C4-2B (cell line): ENCODE results near the gene CACNA2D3.

ENCODE experiments used
- H3K27ac ChIP-seq: fragments of 450-650 bp; 2 replicates; pipeline ENCODE4 v1.5.1; 2017
- ZFX ChIP-seq: fragments of 450-650 bp; IDR thresholded peaks from 2 replicates; pipeline ENCODE4 v1.6.1; 2017
- TF ChIP-seq, protein P1 (sequence below): fragments of 450-650 bp; conservative IDR thresholded peaks from 2 replicates; pipeline ENCODE4 v1.5.1; 2017; ENCODE audit warnings: mild to moderate bottlenecking

The CACNA2D3 gene

DNA sequence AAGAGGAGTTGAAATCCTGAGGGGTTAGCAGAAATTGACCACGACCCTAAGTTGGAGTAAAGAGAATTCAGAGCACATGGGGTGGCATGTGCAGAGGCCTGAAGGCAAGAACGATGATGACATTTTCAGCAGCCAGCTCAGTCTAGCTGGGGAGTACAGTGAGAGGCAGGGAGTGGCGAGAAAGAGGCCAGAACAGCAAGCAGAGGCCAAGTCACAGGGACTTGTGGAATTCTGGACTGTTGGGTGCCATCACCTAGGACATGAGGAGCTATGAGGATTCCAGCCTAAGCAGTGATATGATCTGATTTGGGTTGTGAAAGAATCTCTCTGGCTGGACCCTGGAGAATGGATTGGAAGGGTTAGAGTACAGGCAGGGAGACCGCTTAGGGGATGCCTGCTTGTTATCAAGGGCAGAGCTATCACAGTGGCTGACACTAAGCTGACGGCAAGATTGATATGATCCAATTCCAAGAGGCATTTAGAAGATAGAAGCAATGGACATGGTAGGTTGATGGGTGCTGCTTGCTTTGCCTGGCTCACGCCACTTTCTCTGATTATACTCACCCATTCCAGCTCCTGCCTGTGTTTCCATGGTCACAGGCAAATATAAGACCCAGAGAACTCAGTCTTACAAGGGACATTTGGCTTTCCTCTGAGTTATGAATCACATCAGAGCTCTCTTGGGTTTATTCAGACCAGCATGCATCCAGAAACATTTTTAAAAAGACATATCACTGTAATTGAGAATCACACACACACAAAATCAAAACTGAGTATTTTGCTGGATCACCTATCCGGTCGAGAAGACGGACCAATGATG, 739.1 kb downstream of the CACNA2D3 start:
- TF ChIP-seq ZFX, result no peak
- TF ChIP-seq, protein P1, sequence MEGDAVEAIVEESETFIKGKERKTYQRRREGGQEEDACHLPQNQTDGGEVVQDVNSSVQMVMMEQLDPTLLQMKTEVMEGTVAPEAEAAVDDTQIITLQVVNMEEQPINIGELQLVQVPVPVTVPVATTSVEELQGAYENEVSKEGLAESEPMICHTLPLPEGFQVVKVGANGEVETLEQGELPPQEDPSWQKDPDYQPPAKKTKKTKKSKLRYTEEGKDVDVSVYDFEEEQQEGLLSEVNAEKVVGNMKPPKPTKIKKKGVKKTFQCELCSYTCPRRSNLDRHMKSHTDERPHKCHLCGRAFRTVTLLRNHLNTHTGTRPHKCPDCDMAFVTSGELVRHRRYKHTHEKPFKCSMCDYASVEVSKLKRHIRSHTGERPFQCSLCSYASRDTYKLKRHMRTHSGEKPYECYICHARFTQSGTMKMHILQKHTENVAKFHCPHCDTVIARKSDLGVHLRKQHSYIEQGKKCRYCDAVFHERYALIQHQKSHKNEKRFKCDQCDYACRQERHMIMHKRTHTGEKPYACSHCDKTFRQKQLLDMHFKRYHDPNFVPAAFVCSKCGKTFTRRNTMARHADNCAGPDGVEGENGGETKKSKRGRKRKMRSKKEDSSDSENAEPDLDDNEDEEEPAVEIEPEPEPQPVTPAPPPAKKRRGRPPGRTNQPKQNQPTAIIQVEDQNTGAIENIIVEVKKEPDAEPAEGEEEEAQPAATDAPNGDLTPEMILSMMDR, result no peak
- no peak overlapping the region for H3K27ac ChIP-seq

DNA sequence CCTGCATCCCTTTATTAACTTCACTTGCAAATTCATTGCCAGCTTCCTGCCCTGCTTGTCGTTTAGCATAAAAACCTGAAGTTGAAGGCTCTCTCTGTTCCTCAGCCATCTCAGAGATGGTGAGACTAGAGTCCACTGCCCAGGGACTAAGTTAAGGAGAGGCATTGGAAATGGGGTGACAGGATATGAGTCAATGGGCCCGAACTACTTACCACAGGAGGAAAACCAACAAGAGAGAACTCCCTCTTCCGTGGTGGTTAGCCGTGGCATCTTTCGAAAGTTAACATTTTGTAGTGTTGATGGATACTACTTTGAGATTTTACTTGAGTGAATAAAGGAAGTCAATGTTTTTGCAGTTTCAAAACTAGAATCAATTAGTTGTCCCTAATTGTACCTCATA, 740.2 kb downstream of the CACNA2D3 start:
- TF ChIP-seq, protein P1, result no peak
- TF ChIP-seq ZFX, result no peak
- no peak overlapping the region for H3K27ac ChIP-seq

DNA sequence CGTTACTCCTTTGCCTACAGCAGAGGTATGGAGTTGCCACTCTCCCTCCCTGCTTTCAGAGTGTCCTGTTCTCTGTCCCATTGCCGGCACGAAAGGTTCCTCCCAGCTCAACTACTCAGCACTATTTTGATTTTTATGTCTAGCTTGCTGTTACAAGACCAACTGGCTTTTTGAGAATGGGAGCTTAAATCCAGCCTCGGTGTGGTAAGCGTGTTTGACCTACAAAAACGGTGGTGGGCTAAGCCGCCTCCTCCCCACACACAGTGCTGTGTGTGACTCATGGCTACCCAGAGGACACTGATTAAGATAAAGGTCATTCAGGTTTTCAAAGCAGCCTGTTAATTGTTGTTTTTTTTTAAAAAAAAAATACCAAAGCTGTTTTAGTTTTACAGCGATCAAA, 741.0 kb downstream of the CACNA2D3 start:
- no peak for TF ChIP-seq ZFX
- TF ChIP-seq, protein P1, result no peak

DNA sequence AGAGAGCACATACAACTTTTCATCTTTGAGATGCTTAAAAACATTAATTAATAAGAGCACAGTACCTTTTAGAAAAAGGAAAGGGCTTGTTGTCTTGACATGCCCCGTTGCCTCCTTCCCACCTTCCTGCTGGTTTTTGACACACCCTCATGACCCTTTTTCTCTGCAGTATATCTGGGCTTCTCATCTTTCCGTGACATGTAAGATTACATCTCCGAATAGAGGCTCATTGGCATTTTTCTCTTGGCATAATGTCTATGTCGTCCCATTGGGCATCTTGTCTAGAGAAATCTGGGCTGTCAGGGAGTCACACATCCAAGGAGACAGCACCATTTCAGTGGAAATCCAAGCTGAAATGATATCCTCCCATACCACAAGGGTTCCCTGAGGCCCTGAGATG, 741.4 kb downstream of the CACNA2D3 start:
- H3K27ac ChIP-seq, result no peak overlapping the region
- no peak for TF ChIP-seq ZFX
- TF ChIP-seq, protein P1, result no peak

More for the DNA sequence above, 741.0 kb downstream of the CACNA2D3 start:
- H3K27ac ChIP-seq, result no peak overlapping the region

DNA sequence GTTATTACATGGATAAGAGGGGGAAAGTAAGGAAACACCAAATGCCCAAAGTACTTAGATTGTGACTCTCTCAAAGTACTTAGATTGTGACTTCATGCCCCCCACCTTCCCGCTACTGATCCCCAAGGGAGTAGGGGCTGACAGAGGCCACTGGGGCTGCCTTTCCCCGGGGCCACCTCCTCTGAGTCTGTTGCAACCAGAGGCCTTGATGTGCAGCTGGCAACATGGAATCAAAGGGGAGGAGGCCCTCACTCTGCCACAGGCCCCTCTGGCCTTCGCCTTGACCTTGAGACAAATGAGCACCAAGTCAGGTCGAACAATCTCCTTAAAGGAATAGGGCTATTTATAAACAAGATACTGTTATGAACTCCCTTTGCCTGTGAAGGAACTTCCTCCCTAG, 743.0 kb downstream of the CACNA2D3 start:
- no peak for TF ChIP-seq ZFX
- TF ChIP-seq, protein P1, result no peak
- no peak overlapping the region for H3K27ac ChIP-seq

DNA sequence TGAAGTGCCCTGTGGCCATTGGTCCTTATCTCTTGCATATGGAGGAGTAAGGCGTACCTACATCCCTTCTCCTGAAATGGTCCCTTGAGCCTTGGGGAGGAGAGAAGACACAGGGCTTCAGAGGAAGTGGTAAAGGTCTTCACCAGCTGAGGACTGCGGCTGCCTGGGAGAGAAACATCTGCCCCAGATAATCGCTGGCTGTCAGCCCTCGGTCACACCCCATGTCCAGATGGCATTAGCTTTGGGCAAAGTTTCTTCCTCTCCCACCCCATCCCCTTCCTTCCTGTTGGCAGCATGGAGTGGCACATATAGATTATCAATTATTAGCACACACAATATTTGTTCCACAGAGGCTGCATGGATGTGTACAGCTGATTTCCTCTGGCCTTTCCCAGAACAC, 743.9 kb downstream of the CACNA2D3 start:
- no peak overlapping the region for H3K27ac ChIP-seq
- TF ChIP-seq, protein P1, result no peak
- no peak for TF ChIP-seq ZFX

DNA sequence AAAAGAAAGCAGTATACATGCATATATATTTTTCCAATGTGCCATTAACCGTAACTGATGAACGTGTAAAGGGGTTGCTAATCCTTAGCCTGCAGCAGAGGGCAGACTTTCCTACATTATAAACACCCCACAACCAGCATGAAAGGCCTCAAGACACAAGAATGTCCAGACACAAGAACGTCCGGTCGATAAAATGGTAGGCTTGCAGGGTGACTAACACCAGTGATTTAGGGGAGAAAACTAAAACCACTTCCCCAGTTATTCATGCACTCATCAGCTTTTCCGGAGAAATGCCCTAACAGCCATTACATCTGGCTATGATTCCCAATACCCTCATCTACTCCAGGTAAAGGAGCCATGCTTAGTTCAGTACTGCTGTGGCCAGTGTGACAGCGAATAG, 748.1 kb downstream of the CACNA2D3 start:
- no peak for TF ChIP-seq ZFX
- TF ChIP-seq, protein P1, result peak; percentile 62
- H3K27ac ChIP-seq, result no peak overlapping the region
